ENCODE data around the gene C19orf44.
"Not testable (repeated sequence)": the region's sequence is repeated elsewhere in the genome, so short reads cannot be mapped to it uniquely, and the experiment has no call there.

The C19orf44 gene

DNA sequence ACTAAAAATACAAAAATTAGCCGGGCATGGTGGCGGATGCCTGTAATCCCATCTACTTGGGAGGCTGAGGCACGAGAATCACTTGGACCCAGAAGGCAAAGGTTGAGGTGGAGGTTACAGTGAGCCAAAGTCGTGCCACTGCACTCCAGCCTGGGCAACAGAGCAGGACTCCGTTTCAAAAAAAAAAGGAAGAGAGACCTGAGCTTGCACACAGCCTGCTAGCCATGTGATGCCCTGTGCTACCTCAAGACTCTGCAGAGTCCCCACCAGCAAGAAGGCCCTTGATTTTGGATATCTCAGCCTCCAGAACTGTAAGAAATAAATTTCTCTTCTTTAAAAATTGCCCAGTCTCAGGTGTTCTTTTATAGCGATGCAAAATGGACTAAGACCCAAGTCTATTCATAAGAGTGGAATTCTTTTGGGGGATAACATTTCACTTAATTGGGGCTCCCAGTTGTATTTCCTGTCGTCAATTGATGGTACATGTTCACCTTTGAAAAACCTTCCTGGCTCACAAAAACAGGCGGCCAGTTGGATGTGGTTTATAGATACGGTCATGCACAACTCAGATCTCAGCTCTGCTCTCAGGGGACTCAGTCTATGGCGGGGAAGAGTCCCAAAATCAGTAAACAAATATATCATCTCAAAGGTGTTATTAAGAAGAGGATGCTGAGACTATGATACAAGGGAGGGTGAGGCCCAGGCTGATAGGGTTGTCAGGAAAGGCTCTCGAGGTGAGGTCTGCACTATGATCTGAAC, 48.5 kb downstream of the C19orf44 start:
- H3K4me3 ChIP-seq (ENCODE audit: low read depth in 1 of 2, low read length in 2 of 2): no peak overlapping the region
- H3K4me1 ChIP-seq (ENCODE audit: control insufficient read depth in 1 of 2, insufficient read depth in 2 of 2, low read length in 2 of 2): peaks cover 9 to 16% of the 10 kb centered on the region in 2 donors
- H3K27ac ChIP-seq (ENCODE audit: low read depth, low read length): no peak overlapping the region
- H3K9ac ChIP-seq (ENCODE audit: low read depth in 1 of 2, low read length in 2 of 2): no peak overlapping the region
- H3K9me3 ChIP-seq (ENCODE audit: control insufficient read depth in 1 of 2, low read length in 2 of 2): no peaks in the 10 kb centered on the region
- H3K27me3 ChIP-seq (ENCODE audit: control insufficient read depth in 1 of 2, insufficient read depth in 2 of 2, low read length in 2 of 2): no peaks in the 10 kb centered on the region
- peaks cover 2 to 3% of the 10 kb centered on the region in 2 donors for H3K36me3 ChIP-seq (ENCODE audit: control insufficient read depth in 1 of 2, insufficient read depth in 2 of 2, low read length in 2 of 2)

DNA sequence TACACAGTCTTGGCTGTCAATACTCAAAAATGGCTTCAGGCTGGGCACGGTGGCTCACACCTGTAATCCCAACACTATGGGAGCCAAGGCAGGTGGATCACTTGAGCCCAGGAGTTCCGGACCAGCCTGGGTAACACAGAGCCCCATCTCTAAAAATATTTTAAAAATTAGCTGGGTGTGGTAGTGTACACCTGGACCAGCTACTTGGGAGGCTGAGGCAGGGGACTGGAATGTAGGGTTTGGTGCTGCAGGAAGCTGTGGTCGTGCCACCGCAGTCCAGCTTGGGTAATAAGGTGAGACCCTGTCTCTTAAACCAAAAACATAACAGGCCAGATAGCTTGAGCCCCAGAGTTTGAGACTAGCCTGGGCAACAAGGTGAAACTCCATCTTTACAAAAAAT, 52.8 kb downstream of the C19orf44 start:
- Histone ChIP-seq H3K27me3 (ENCODE audit: control insufficient read depth in 1 of 2, insufficient read depth in 2 of 2, low read length in 2 of 2) (no peaks in the 10 kb centered on the region), H3K36me3 (ENCODE audit: control insufficient read depth in 1 of 2, insufficient read depth in 2 of 2, low read length in 2 of 2) (peaks cover 15% of the 10 kb centered on the region in 2 donors), H3K4me1 (ENCODE audit: control insufficient read depth in 1 of 2, insufficient read depth in 2 of 2, low read length in 2 of 2) (no peaks in the 10 kb centered on the region), H3K9ac (ENCODE audit: low read depth in 1 of 2, low read length in 2 of 2) (no peak overlapping the region), H3K9me3 (ENCODE audit: control insufficient read depth in 1 of 2, low read length in 2 of 2) (no peaks in the 10 kb centered on the region), H3K4me3 (ENCODE audit: low read depth in 1 of 2, low read length in 2 of 2) (no peak overlapping the region), H3K27ac (ENCODE audit: low read depth, low read length) (no peak overlapping the region)

DNA sequence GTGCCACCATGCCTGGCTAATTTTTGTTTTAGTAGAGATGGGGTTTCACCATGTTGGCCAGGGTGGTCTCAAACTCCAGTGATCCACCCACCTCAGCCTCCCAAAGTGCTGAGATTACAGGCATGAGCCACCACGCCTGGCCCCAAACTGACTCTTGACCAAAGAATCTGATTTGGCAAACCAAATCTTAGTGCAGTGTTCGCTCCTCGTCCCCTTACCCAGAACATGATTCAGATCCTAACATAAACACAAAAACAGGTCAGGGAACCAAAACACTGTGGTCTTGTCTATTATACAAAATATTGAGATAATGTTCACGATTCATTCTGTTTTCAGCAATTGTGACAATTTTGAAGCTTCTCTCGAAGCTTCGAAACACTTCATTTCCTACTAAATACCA, 55.7 kb downstream of the C19orf44 start:
- H3K4me1 ChIP-seq (ENCODE audit: control insufficient read depth in 1 of 2, insufficient read depth in 2 of 2, low read length in 2 of 2); H3K27ac ChIP-seq (ENCODE audit: low read depth, low read length); H3K4me3 ChIP-seq (ENCODE audit: low read depth in 1 of 2, low read length in 2 of 2); H3K27me3 ChIP-seq (ENCODE audit: control insufficient read depth in 1 of 2, insufficient read depth in 2 of 2, low read length in 2 of 2); H3K9me3 ChIP-seq (ENCODE audit: control insufficient read depth in 1 of 2, low read length in 2 of 2); H3K9ac ChIP-seq (ENCODE audit: low read depth in 1 of 2, low read length in 2 of 2): not testable (repeated sequence)
- peaks cover 15 to 39% of the 10 kb centered on the region in 2 donors for H3K36me3 ChIP-seq (ENCODE audit: control insufficient read depth in 1 of 2, insufficient read depth in 2 of 2, low read length in 2 of 2)

- Histone ChIP-seq H3K9ac (ENCODE audit: low read depth in 1 of 2, low read length in 2 of 2) (no peak overlapping the region), H3K27me3 (ENCODE audit: control insufficient read depth in 1 of 2, insufficient read depth in 2 of 2, low read length in 2 of 2) (no peaks in the 10 kb centered on the region), H3K4me3 (ENCODE audit: low read depth in 1 of 2, low read length in 2 of 2) (no peak overlapping the region), H3K36me3 (ENCODE audit: control insufficient read depth in 1 of 2, insufficient read depth in 2 of 2, low read length in 2 of 2) (peaks cover 20 to 48% of the 10 kb centered on the region in 2 donors), H3K4me1 (ENCODE audit: control insufficient read depth in 1 of 2, insufficient read depth in 2 of 2, low read length in 2 of 2) (no peaks in the 10 kb centered on the region), H3K27ac (ENCODE audit: low read depth, low read length) (no peak overlapping the region), H3K9me3 (ENCODE audit: control insufficient read depth in 1 of 2, low read length in 2 of 2) (no peaks in the 10 kb centered on the region)
Observed at GRCh38 chr19:16554776-16555175, 58.6 kb downstream of the C19orf44 start.

DNA sequence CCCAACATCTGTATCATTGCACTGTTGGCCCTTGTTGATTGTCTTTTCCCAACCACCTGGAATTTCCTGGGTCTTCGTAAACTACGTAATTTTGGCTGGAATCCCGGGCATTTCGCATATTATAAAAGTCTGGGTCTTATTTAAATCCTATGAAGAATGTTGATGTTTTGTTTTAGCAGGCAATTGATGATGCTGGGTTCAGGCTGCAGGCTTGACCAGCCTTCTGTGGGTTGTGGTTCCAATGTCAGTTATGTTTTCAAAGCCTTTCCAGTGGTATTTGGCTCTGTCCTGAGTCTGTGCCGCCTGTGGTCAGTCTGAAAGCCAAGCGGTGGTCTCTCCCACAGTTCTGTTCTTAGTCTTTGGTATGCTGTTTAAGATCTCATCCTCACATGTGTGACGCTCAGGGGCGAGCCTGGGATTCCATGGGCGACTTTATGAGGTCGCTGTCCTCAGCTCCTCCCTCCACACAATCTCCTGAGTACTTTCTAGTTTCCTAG, 63.6 kb downstream of the C19orf44 start:
- no peaks in the 10 kb centered on the region for H3K27me3 ChIP-seq (ENCODE audit: control insufficient read depth in 1 of 2, insufficient read depth in 2 of 2, low read length in 2 of 2)
- H3K9me3 ChIP-seq (ENCODE audit: control insufficient read depth in 1 of 2, low read length in 2 of 2): no peaks in the 10 kb centered on the region
- no peaks in the 10 kb centered on the region for H3K4me1 ChIP-seq (ENCODE audit: control insufficient read depth in 1 of 2, insufficient read depth in 2 of 2, low read length in 2 of 2)
- H3K27ac ChIP-seq (ENCODE audit: low read depth, low read length): no peak overlapping the region
- H3K9ac ChIP-seq (ENCODE audit: low read depth in 1 of 2, low read length in 2 of 2): no peak overlapping the region
- no peak overlapping the region for H3K4me3 ChIP-seq (ENCODE audit: low read depth in 1 of 2, low read length in 2 of 2)
- H3K36me3 ChIP-seq (ENCODE audit: control insufficient read depth in 1 of 2, insufficient read depth in 2 of 2, low read length in 2 of 2): peaks cover 13 to 67% of the 10 kb centered on the region in 2 donors

- H3K9me3 ChIP-seq (ENCODE audit: control insufficient read depth in 1 of 2, low read length in 2 of 2): no peaks in the 10 kb centered on the region
- no peak overlapping the region for H3K27ac ChIP-seq (ENCODE audit: low read depth, low read length)
- no peaks in the 10 kb centered on the region for H3K27me3 ChIP-seq (ENCODE audit: control insufficient read depth in 1 of 2, insufficient read depth in 2 of 2, low read length in 2 of 2)
- H3K36me3 ChIP-seq (ENCODE audit: control insufficient read depth in 1 of 2, insufficient read depth in 2 of 2, low read length in 2 of 2): peaks cover 17 to 60% of the 10 kb centered on the region in 2 donors
- H3K4me1 ChIP-seq (ENCODE audit: control insufficient read depth in 1 of 2, insufficient read depth in 2 of 2, low read length in 2 of 2): no peaks in the 10 kb centered on the region
- H3K9ac ChIP-seq (ENCODE audit: low read depth in 1 of 2, low read length in 2 of 2): no peak overlapping the region
- no peak overlapping the region for H3K4me3 ChIP-seq (ENCODE audit: low read depth in 1 of 2, low read length in 2 of 2)
Observed at GRCh38 chr19:16561382-16561781, 65.2 kb downstream of the C19orf44 start.

GRCh38 chr19:16562608-16563025, 66.4 kb downstream of the C19orf44 start:
- Histone ChIP-seq H3K27me3 (ENCODE audit: control insufficient read depth in 1 of 2, insufficient read depth in 2 of 2, low read length in 2 of 2) (no peaks in the 10 kb centered on the region), H3K4me1 (ENCODE audit: control insufficient read depth in 1 of 2, insufficient read depth in 2 of 2, low read length in 2 of 2) (no peaks in the 10 kb centered on the region), H3K36me3 (ENCODE audit: control insufficient read depth in 1 of 2, insufficient read depth in 2 of 2, low read length in 2 of 2) (peaks cover 19 to 64% of the 10 kb centered on the region in 2 donors), H3K27ac (ENCODE audit: low read depth, low read length) (no peak overlapping the region), H3K9ac (ENCODE audit: low read depth in 1 of 2, low read length in 2 of 2) (no peak overlapping the region), H3K4me3 (ENCODE audit: low read depth in 1 of 2, low read length in 2 of 2) (no peak overlapping the region), H3K9me3 (ENCODE audit: control insufficient read depth in 1 of 2, low read length in 2 of 2) (no peaks in the 10 kb centered on the region)

DNA sequence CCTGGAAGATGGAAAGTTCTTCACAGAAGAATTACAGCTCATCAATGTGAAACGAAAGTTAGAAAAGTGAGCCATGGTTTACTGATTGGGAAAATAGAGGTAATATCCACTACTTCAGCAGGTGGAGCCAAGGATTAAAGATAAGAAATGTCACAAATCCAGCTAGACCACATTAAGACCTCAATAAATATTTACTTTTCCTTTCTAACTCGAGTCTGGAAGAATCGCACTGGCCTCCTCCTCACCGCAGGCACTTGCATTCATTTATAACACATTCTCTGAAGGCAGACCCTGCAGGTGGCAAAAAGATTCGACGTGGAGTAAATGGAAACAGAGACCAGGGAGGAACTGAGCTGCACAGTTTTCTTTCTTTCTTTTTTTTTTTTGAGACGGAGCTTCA, 68.6 kb downstream of the C19orf44 start:
- Histone ChIP-seq H3K4me1 (ENCODE audit: control insufficient read depth in 1 of 2, insufficient read depth in 2 of 2, low read length in 2 of 2) (peaks cover 0 to 3% of the 10 kb centered on the region in 2 donors), H3K36me3 (ENCODE audit: control insufficient read depth in 1 of 2, insufficient read depth in 2 of 2, low read length in 2 of 2) (peaks cover 13 to 72% of the 10 kb centered on the region in 2 donors), H3K27ac (ENCODE audit: low read depth, low read length) (no peak overlapping the region), H3K4me3 (ENCODE audit: low read depth in 1 of 2, low read length in 2 of 2) (no peak overlapping the region), H3K9me3 (ENCODE audit: control insufficient read depth in 1 of 2, low read length in 2 of 2) (no peaks in the 10 kb centered on the region), H3K27me3 (ENCODE audit: control insufficient read depth in 1 of 2, insufficient read depth in 2 of 2, low read length in 2 of 2) (no peaks in the 10 kb centered on the region), H3K9ac (ENCODE audit: low read depth in 1 of 2, low read length in 2 of 2) (no peak overlapping the region)

DNA sequence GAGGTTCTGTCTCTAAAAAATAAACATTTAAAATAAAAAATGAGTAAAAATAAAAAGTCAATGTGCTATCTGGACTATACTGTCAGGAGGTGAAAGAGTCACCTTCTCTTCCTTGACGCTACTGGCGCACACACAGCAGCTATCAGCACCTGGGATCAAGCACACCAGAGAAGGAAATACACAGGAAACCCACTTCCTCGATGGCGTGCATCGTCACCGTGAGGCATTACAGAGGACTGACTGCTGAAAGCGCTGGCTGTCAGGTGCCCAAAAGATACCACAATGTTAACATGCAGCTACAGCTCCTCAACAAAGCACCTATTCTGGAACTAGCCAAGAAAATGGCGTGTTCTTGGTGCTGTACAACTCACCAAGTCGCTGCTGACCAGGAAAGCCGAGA, 70.0 kb downstream of the C19orf44 start:
- Histone ChIP-seq H3K9me3 (ENCODE audit: control insufficient read depth in 1 of 2, low read length in 2 of 2) (no peaks in the 10 kb centered on the region), H3K4me3 (ENCODE audit: low read depth in 1 of 2, low read length in 2 of 2) (no peak overlapping the region), H3K4me1 (ENCODE audit: control insufficient read depth in 1 of 2, insufficient read depth in 2 of 2, low read length in 2 of 2) (peaks cover 10 to 11% of the 10 kb centered on the region in 2 donors), H3K9ac (ENCODE audit: low read depth in 1 of 2, low read length in 2 of 2) (peak overlapping the region in 1 of 2 donors; percentile 6), H3K27ac (ENCODE audit: low read depth, low read length) (peak overlapping the region; percentile 55), H3K36me3 (ENCODE audit: control insufficient read depth in 1 of 2, insufficient read depth in 2 of 2, low read length in 2 of 2) (peaks cover 11 to 65% of the 10 kb centered on the region in 2 donors), H3K27me3 (ENCODE audit: control insufficient read depth in 1 of 2, insufficient read depth in 2 of 2, low read length in 2 of 2) (no peaks in the 10 kb centered on the region)

DNA sequence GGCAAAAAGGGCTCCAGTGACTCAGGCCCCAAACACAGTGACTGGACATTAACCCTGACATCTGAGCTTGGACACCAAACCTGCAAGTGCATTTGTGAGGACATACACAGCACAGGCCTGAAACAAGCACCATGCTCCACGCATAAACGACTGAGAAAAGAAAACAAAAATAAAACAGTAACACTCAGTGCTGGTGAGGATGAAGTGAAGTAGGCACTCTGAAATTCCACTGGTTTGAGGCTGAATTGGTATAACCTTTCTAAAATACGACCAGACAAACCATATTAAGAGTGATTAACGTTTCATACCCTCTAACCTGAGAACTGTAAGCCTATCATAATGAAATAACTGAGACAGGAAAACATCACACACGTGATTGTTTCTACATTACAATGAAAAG, 70.5 kb downstream of the C19orf44 start:
- H3K27me3 ChIP-seq (ENCODE audit: control insufficient read depth in 1 of 2, insufficient read depth in 2 of 2, low read length in 2 of 2): no peaks in the 10 kb centered on the region
- peak overlapping the region in 1 of 2 donors; percentile 6 for H3K9ac ChIP-seq (ENCODE audit: low read depth in 1 of 2, low read length in 2 of 2)
- H3K27ac ChIP-seq (ENCODE audit: low read depth, low read length): peak overlapping the region; percentile 55
- peaks cover 14 to 16% of the 10 kb centered on the region in 2 donors for H3K4me1 ChIP-seq (ENCODE audit: control insufficient read depth in 1 of 2, insufficient read depth in 2 of 2, low read length in 2 of 2)
- H3K36me3 ChIP-seq (ENCODE audit: control insufficient read depth in 1 of 2, insufficient read depth in 2 of 2, low read length in 2 of 2): peaks cover 11 to 59% of the 10 kb centered on the region in 2 donors
- H3K4me3 ChIP-seq (ENCODE audit: low read depth in 1 of 2, low read length in 2 of 2): no peak overlapping the region
- H3K9me3 ChIP-seq (ENCODE audit: control insufficient read depth in 1 of 2, low read length in 2 of 2): no peaks in the 10 kb centered on the region
